K562 (cell line): ENCODE data around the gene TNIP1. TPM values are rescaled to one million over a fixed set of nuclear protein-coding genes. Genes with fewer than 3 reads are reported as not detected.
A peak's percentile ranks its signal among the peaks of the same experiment; 100 is the strongest.

Experiments used
- ATAC-seq: fragments of 200-7000 bp; cut with Tn5 transposase; 3 replicates; pipeline ENCODE4 v1.9.1; 2020; ENCODE audit warnings: moderate library complexity
- BruUV-seq: library from RNA; stranded (reverse); fragments of 400-500 nt; replicated peaks from 2 replicates; lab custom pipeline; 2021; lab: Mats Ljungman, UMichigan
- CTCF ChIA-PET: fragments of 300-600 bp; formaldehyde crosslinking; extraction: SDS; loops from one replicate; lab custom pipeline; 2021; ENCODE audit warnings: low intra/inter-chr PET ratio; lab: Yijun Ruan, JAX
- POLR2A ChIA-PET: fragments of 300-600, 350-650 bp; sonication (Branson Sonifier 250); formaldehyde crosslinking; extraction: SDS; loops from one replicate; lab custom pipeline; 2021; ENCODE audit warnings: antibody characterized with exemption, inconsistent platforms; lab: Yijun Ruan, JAX
- DNase-seq, 4 experiments: peaks; one replicate each; pipeline versions ENCODE4 v3.0.0 to v3.0.0-alpha.2; 2011 to 2018; ENCODE audit warnings: low spot score in 3 of 4, mixed read lengths in 3 of 4; ENCODE audit errors: extremely low read depth in 1 of 4
- FAIRE-seq: peaks from 2 replicates; lab custom pipeline; 2011; peaks lifted over from hg19 to GRCh38; lab: Jason Lieb, UNC
- H2AFZ ChIP-seq: 2 replicates; pipeline ENCODE4 v1.6.0; 2011; ENCODE audit warnings: low read depth, low read length, control low read depth, inconsistent platforms
- H3K27ac ChIP-seq: fragments of 200-600 bp; 3 replicates; pipeline ENCODE4 v1.8.0; 2011; ENCODE audit warnings: low read depth, mild to moderate bottlenecking, control low read depth, inconsistent platforms, low read length, moderate library complexity, mixed read lengths; ENCODE audit errors: extremely low read depth
- H3K27me3 ChIP-seq, 2 experiments: fragments of 300-600 bp in 1 of 2; 2 replicates in 1 of 2; 3 replicates in 1 of 2; pipeline versions ENCODE4 v1.6.0 to v1.8.0; 2011; ENCODE audit warnings: inconsistent platforms in 2 of 2, low read length in 2 of 2, mild to moderate bottlenecking in 1 of 2, mixed read lengths in 1 of 2, moderate library complexity in 1 of 2; ENCODE audit not compliant: control insufficient read depth in 2 of 2, insufficient read depth in 2 of 2
- H3K36me3 ChIP-seq: fragments of 300-600 bp; 3 replicates; pipeline ENCODE4 v1.8.0; 2011; ENCODE audit warnings: mild to moderate bottlenecking, low read length, inconsistent platforms; ENCODE audit not compliant: control insufficient read depth, insufficient read depth
- H3K4me1 ChIP-seq, 2 experiments: fragments of 200-600 bp in 1 of 2; replicated peaks in 1 of 2; 2 replicates in 1 of 2; 3 replicates in 1 of 2; pipeline versions ENCODE4 v1.5.1 to v1.8.0; 2011; ENCODE audit warnings: inconsistent platforms in 2 of 2, low read length in 2 of 2, mild to moderate bottlenecking in 1 of 2, mixed read lengths in 1 of 2, moderate library complexity in 1 of 2; ENCODE audit not compliant: control insufficient read depth in 2 of 2, insufficient read depth in 2 of 2
- H3K4me2 ChIP-seq: 2 replicates; pipeline ENCODE4 v1.6.1; 2011; ENCODE audit warnings: low read length, control low read depth, inconsistent platforms, mixed read lengths; ENCODE audit not compliant: insufficient read depth
- H3K4me3 ChIP-seq: fragments of 200-600 bp; sonication (generic), shearing (Covaris generic); 2 replicates; pipeline ENCODE4 v1.5.1; 2016; ENCODE audit warnings: control low read depth, inconsistent platforms
- H3K79me2 ChIP-seq: fragments of 200-600 bp; 3 replicates; pipeline ENCODE4 v1.8.0; 2011; ENCODE audit warnings: low read length, inconsistent platforms; ENCODE audit not compliant: control insufficient read depth, insufficient read depth
- H3K9ac ChIP-seq, 2 experiments: 2 replicates each; pipeline versions ENCODE4 v1.6.0 to v1.6.1; 2011; ENCODE audit warnings: low read depth in 2 of 2, low read length in 2 of 2, control low read depth in 1 of 2, inconsistent platforms in 1 of 2, mild to moderate bottlenecking in 1 of 2, mixed read lengths in 1 of 2; ENCODE audit not compliant: insufficient read depth in 1 of 2
- H3K9me1 ChIP-seq: one replicate; pipeline ENCODE4 v1.6.0; 2011; ENCODE audit warnings: inconsistent platforms, mild to moderate bottlenecking, low read length, moderate library complexity; ENCODE audit not compliant: control insufficient read depth, insufficient read depth
- H3K9me3 ChIP-seq: replicated peaks from 2 replicates; pipeline ENCODE4 v1.5.1; 2011; ENCODE audit warnings: low read depth, low read length, inconsistent platforms; ENCODE audit not compliant: control insufficient read depth, insufficient read depth
- H4K20me1 ChIP-seq: replicated peaks from 2 replicates; pipeline ENCODE4 v1.6.1; 2011; ENCODE audit warnings: low read length, inconsistent platforms, mixed read lengths; ENCODE audit not compliant: control insufficient read depth, insufficient read depth
- ESRRA ChIP-seq: fragments of 450-650 bp; IDR thresholded peaks from 2 replicates; pipeline ENCODE4 v1.6.1; 2014; ENCODE audit warnings: low read depth, mild to moderate bottlenecking, moderate library complexity, borderline replicate concordance
- GABPA ChIP-seq: fragments of 200-800 bp; sonication (Bioruptor generic); conservative IDR thresholded peaks from 2 replicates; pipeline ENCODE4 v1.6.1; 2016; ENCODE audit warnings: low read depth, missing genetic modification characterization, missing compliant biosample characterization
- MEIS2 ChIP-seq: fragments of 450-650 bp; IDR thresholded peaks from 2 replicates; pipeline ENCODE4 v1.6.1; 2014; ENCODE audit warnings: mild to moderate bottlenecking; ENCODE audit not compliant: partially characterized antibody
- NKRF ChIP-seq: fragments of 450-650 bp; IDR thresholded peaks from 2 replicates; pipeline ENCODE4 v1.6.1; 2016; ENCODE audit warnings: borderline replicate concordance
- WGBS: fragments of 100-300 bp; shearing (Covaris generic); methylation state at CpG from one replicate; pipeline ENCODE4 v1.1.6; 2016; ENCODE audit warnings: low coverage, mixed read lengths; ENCODE audit not compliant: insufficient coverage; ENCODE audit errors: missing lambda C conversion rate; 5-methylcytosine and 5-hydroxymethylcytosine counted together
- in situ Hi-C: fragments of 300-500 bp; cut with MboI; formaldehyde crosslinking; loops from 4 replicates; pipeline ENCODE4 v1.15.0; 2018; ENCODE audit warnings: inconsistent platforms, mixed read lengths
- intact Hi-C: fragments of 100-400 bp; cut with micrococcal nuclease; formaldehyde crosslinking; loops from 2 replicates; pipeline ENCODE4 v1.14.2; 2022
- polyA plus RNA-seq, 8 experiments: library from polyadenylated mRNA; depleted of rRNA in 4 of 8; stranded (reverse) in 5 of 8; unstranded in 3 of 8; fragments of >200 nt; fragmentation: Nextera tagmentation in 2 of 8; fragmentation: Illumina TruSeq in 1 of 8; extraction: Ambion mirVana in 2 of 8; extraction: Trizol in 1 of 8; gene quantifications; 2 replicates each; pipeline versions ENCODE4 v1.2.1 to v1.2.3, GENCODE V29; 2011 to 2014; ENCODE audit warnings: inconsistent platforms in 1 of 8, missing spikeins in 1 of 8
- total RNA-seq, 7 experiments: library from RNA; depleted of rRNA in 6 of 7; stranded (reverse); fragments of >200 nt in 6 of 7; fragmentation: Illumina TruSeq in 2 of 7; extraction: Trizol in 2 of 7; gene quantifications; 2 replicates each; pipeline versions ENCODE4 v1.2.1 to v1.2.3, GENCODE V29; 2011 to 2021; ENCODE audit warnings: low replicate concordance in 1 of 7

TNIP1 gene
- total and polyA plus RNA-seq, 9 of the 15 experiments (the other 6 are each of a cell fraction or from before 2014, with no cell fraction given) = 0.46 to 41.0 (median 24.6) TPM

- Histone ChIP-seq H3K36me3 (no peaks in the 10 kb centered on the region), H3K4me2 (no peak overlapping the region), H4K20me1 (no peaks in the 10 kb centered on the region), H3K4me1 (peaks cover 4 to 24% of the 10 kb centered on the region in 2 experiments; a peak in 4 of 5 replicates), H3K9ac (no peak overlapping the region), H3K9me1 (no peaks in the 10 kb centered on the region), H3K27ac (no peak overlapping the region), H3K79me2 (no peaks in the 10 kb centered on the region), H3K9me3 (no peaks in the 10 kb centered on the region), H3K27me3 (no peaks in the 10 kb centered on the region), H3K4me3 (no peak overlapping the region), H2AFZ (peak overlapping the region; percentile 67)
- POLR2A ChIA-PET = interaction anchor here (0.7 to 1.0 kb wide), 3 partner anchors 11 to 41 kb away, joined by 3 to 4 read pairs (median 3); no protein-coding TSS in a partner anchor
- DNase-seq (no peak), ATAC-seq (peak; percentile 14), FAIRE-seq (no peak)
- CTCF ChIA-PET = no interaction called here
- WGBS = 38% methylated on average over 5 of the region's 5 CpGs
- no TSS peak for BruUV-seq
- intact Hi-C loops = no loop called here
- in situ Hi-C loops = no loop called here
- peak; percentile 40; the same call in 1 of the 2 replicates for TF ChIP-seq ESRRA
- no peak for TF ChIP-seq NKRF
- no peak for TF ChIP-seq GABPA (tag)
- peak; percentile 21 for TF ChIP-seq MEIS2
These were observed 75.5 kb downstream of the TNIP1 start for GRCh38 chr5:151005187-151005949.
